NCI-H2029 (cell line): ENCODE measurements around the gene DAB1.

Experiments
- DNase-seq: peaks from one replicate; lab custom pipeline; 2025; lab: John Stamatoyannopoulos, UW

Gene DAB1

DNA sequence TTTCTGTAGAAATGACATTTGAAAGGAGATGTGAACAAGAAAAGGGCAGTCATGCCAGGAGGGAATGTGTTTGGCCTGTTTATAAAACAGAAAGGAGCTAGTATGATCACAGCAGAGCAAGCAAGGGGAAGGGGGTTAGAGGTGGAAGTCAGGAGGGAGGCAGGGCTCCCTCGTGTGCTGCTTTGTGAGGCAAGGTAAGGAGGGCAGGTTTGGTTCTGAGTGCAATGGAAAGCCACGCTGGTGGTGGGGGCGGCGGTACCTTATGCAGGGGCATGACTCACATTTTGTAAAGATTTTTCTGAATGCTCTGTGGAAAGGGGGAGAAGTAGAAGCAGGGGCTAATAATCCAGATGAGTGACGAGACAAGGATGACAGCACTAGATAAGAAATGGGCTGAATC, 260.5 kb downstream of the DAB1 start:
- DNase-seq: no peak

DNA sequence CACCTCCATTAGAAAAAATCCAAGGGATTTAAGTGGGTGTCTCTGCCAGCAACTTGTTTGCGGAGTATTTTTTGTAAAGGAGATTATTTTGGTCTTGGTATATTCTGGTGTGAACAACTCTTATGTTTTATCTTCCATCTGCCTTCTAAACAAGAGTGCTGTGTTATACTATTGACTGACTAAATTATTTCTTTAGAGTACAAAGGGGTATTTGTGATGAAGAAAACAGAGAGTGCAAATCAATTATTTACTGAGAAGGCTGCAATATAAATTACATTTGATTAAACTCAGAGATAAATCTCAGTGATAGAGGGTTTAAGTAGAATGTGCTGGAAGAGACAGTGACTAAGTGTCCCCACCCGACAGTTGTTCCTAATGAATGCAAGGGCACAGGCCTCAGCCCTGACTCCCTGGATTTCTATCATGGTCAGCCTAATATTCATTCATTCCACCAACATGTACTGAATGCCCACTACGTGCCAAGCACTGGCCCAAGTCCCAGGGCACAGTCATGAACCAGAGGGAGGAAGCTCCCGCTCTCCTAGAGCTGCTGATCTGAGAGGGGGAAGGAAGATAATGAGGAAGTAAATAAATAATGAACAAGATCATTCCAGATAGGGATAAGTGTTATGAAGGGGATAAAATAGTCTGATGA, 261.1 kb downstream of the DAB1 start:
- DNase-seq: no peak

DNA sequence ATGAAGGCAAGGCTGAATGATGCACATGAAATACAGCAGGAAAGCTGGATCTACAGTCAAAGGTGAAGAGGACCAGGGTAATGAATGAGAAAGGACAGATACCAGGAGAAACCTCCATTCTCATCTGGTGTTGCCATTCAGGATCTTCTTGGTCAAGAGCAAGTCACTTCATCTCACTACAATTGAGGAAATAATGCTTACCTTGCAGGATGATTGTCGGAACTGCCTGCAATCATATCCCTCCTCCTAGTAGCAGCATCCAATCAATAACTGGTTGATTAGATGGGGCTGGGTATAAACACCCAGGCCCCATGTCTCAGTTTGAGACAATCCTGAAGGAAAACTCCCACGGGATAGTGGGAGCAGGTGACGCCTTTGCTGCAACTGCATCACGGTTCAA, 263.3 kb downstream of the DAB1 start:
- DNase-seq: no peak

DNA sequence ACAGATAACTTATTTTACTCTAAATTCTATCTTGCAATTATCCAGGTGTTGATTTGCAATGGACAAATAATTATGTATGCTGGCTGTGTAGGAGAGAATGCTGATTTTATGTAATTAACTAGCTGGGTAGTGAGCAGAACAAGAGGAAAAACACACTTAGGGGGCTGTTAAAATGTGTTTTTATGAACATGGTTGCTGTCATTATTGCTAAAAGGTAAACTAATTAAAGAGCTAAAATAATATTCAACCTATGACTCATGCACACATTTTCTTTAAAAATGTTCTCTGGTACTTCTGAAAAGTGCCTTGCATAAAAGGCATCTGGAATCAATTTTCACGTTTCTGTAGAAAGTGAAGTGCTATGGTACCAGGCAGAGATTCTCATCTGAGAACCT, 265.3 kb downstream of the DAB1 start:
- no peak for DNase-seq

DNA sequence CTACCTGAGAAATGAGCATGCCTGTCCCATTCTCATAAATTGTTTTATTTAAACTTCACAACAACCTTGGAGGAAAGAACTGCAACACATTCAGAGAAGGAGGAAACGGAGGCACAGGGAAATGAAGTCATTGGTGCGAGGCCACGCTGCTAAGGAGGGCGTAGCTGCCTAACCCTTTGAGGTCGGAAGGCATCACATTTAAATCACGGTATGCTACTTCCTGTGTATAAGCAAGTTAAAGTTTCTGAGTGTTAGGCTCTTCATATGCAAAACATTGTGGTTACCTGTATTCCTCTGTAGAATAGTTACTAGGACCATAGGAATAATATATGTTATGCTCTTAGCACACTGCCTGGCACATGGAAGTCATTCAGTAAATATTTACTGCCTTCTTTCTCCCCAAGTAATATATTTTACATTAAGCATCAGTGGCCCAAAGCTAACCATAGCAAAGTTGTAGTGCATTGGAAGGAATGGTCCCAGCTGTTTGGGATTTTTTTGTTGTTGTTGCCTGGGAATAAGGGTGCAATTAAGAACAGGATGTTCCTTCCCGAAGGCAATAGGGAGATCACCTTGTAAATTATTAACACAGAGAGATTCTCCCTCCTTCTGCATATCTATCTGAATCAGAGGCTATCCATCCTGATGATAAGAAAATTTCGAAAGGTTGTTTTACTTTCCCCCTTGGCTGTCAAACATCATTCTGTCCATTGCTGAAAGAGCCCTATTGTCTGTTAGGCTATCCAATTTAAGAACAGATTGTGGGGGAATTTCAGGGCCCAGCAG, 265.8 kb downstream of the DAB1 start:
- no peak for DNase-seq

DNA sequence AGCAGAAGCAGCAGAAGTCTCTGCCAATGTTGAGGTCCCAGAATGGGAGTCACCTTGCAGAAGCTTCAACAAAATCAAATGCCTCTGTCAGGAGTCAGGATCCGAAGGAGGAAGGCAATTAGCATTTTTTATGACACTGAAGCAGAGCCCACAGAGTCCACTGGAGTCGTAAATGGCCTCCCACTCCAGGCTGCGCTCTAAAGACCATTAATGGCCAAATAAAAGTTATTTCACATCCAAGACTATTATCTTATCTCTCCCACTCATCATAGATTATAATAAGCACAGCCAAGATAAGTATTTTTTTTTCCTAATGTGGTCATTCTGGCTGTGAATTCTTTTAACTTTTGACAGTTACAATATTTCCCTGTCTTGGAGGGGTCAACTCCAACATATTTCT, 267.0 kb downstream of the DAB1 start:
- DNase-seq: no peak

DNA sequence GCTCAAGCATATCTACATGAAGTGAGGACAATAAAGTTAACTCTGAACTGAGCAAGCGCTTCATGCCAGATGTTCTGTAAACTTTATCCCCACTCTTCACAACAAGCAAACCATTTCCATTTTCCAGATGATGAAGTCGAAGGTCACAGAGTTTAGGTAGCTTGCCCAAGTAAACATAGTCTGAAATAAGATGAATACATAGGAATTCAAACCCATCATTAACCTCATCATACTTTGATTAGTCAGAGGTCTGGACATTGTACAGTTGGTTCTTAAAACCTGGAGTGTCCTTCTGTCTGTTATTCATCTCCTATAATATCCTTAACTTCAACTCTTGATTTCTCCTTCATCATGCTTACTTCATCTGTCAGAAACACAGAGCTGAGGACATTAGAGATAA, 277.8 kb downstream of the DAB1 start:
- no peak for DNase-seq

DNA sequence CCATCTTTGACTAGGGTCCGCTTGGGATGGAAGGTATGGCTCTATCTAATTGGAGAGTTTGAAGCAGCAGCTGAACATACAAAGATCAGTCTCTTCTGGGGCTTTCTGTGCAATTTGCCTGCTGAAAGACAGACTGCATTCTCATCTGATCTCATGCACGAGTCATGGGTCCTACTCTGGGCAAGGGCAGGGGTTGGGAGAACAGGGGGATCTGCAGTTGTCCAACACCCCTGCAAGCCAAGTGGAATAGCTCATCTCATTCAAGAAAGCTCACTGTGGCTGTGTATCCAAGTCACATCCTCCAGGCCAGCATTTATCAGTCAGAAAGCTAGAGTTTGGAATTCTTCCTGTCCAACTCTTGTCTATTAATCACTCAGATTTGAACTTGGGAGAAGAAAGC, 280.9 kb downstream of the DAB1 start:
- DNase-seq: no peak

DNA sequence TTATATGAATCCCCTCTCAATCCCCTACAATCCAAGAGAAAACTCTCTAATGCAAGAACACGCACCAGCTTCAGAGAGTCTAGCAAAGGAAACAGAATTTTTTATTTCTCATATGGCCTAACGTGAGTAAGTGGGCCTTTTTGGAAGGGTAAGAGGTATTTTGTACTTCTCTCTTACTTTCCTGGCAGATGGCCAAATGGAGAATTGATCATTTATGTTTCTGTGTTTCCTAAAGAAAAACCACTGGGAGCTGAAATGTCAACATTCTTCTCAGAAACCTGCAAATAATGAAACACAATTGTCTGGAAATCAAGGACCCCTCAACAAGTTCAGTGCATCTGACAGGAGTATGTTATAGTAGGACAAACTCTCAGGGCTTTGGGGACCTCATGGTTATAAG, 281.7 kb downstream of the DAB1 start:
- no peak for DNase-seq

DNA sequence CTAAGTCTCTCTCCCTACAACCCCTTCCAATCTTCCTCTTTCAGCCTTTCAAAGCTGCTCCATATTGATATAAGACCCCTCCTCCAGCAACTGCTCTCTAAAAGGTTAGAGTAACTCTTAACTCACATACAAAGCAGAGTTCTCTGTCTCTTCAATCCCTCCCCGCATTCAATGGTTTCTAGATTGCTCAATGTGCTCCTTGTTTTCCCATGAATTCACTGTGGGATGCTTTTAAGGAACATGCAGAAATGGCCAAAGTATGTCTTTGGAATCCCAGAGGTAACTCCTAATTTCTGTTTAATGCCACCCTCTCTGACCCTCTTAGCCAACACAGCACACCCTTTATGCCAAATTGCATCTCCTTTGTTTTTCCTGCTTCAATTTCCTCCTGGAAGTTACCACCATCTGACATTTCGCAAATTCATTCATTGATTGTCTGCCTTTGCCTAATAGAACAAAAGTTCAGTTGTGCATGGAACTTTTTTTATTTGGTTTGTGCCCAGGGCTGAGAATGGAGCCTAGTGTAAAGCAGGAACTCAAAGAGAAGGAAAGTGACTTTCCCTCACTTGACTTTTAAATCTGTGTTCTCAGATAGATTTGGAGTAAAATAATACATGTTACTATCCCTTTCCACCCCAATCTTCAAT, 285.3 kb downstream of the DAB1 start:
- no peak for DNase-seq

DNA sequence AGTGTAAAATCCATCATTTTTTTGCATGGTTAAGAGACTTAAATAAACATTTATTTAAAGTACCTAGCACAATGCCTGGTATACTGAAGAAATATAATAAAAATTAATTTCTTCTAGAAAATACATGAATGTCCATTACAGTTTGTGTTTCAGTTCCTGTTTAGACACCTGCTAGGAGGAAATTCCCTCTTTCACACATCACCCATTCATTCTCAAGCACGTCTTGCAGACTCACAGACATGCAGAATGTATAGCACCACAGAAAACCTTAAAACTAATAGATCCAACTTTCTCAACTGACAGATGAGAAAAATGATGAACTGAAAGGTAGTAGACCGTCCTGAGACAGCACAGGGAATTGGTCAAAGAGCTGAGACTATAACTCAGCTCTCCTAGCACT, 285.9 kb downstream of the DAB1 start:
- no peak for DNase-seq

DNA sequence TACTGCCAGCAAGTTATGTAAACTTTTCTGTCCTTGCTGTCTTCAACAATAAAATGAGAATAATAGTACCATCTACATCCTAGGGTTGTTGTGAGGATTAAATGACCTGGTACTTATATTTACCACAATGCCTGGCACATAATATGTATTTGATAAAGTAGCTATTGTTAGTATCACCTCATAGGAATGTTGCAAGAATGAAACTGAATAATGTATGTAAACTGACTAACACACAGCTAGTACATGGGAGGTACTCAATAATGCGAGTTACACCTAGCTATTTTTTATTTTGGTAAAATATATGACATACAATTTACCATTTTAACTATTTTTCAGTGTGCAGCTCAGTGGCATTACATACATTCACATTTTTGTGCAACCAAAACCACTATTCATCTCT, 289.1 kb downstream of the DAB1 start:
- DNase-seq: no peak

DNA sequence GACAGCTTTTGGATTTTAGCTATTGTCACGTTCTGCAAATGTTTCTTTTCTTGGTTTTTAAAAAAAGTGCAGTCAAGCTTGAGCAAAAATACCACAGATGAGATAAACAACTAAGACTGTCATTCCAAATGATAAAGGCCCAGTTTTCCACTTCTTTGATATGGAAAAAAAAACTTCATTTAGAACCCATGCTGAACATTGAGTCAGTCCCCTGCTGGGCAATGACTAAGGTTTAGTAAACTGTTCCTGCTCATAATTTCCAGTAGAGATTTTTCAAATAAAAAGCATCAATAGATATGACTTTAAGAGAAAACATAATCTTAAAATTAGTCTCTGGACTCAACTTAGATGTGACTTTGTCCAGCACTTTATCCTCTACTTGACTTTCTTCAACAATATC, 290.2 kb downstream of the DAB1 start:
- no peak for DNase-seq

DNA sequence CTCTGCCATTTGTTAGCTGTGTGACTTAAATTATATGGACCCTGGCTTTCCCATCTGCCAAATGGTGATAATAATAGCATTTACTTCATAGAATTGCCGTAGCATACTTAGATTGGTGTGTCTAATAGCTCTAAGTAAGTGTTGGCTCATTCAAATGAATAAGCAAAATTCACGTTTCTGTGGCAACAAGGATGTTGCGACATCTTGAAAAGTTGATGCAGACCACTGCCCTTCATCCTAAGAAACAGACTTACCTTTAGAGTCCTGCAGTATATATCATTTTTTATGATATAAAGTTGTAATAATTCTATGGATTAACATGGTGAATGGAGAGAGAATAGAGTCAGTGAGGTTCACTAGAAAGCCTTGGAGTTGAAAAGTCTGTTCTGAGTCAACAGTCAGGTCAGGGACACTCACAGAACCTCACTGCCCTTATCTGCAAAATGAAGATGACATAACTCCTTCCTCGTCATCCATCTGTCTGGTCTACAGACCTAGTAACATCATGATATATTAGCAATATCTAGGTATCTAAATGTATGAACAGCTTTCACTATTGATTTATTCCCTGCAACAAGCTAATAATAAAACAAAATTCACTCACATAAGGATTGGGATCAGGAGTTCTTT, 290.8 kb downstream of the DAB1 start:
- DNase-seq: no peak

DNA sequence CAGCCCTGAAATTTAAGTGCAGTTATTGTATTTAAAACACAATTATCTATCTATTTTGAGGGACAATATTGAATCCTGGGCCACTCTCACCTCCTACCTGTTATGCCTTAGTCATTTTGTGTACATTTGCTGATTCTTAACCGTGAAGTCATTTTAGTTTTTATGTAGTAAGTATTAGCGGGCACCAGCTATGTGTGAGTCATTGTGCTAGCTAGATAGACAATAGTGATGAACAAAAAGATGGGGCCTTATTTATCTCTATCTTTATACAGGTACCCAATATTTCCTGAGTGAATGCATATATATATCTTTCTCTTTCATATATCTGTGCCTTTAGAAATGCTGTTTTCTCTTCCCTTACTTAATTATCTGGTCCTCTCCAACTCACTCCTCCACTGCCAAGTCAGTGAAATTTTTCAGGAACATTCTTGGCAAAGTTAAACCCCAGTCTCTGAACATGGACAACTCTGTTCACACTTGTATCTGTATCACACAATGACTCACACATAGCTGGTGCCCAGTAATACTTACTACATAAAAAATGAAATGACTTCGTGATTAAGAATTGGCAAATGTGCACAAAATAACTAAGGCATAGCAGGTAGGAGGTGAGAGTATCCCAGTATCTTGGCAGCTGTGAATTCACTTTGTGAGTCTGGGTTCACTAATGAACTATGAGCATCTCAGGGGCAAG, 292.0 kb downstream of the DAB1 start:
- DNase-seq: no peak

DNA sequence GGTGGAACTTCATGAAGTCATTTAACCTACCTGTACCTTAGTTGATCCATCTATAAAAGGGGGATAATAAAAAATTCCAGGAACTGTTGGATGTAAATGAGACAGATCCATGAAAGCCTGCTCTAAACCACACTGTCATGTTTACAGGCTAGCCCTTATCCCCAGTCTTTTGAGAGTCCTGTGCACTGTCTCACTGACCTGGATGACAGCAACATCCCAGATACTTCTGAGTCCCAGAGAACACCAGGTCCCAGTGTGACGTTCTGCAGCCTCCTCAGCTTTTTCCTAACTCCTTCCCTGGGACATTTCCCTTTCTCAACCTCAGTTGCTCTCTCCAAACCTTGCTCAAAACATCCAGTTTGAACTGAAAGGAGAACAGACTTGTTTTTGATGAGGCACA, 292.6 kb downstream of the DAB1 start:
- DNase-seq: no peak

DNA sequence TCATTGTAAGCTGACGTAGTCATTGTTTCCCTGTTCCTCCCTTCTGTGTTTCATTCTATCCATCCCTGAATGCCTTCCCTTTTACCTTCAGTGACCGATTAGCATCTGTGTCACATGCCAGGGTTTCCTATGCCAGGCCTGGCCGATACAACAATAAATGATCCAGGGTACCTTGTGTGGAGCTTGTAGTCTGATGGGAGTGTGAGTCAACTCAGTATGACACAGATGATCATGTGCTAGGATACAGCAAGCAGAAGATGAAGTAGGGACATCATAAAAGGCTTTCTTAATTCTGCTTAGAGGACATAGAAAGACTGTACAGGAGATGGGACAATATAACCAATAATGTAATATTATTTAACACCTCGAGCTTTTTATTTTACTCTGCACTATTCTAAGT, 294.0 kb downstream of the DAB1 start:
- no peak for DNase-seq

DNA sequence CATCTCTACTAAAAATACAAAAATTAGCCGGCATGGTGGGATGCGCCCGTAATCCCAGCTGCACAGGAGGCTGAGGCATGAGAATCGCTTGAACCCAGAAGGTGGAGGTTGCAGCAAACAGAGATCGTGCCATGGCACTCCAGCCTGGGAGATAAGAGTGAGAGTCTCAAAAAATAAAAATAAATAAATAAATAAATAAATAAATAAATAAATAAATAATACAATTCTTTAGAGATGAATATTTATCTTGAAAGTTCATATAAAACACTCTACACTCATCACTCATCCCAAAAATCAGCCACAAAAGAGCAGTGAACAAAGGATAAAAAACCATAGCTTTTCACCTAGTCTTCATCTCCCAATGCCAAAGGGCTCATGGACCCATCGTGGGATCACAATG, 295.9 kb downstream of the DAB1 start:
- DNase-seq: no peak

DNA sequence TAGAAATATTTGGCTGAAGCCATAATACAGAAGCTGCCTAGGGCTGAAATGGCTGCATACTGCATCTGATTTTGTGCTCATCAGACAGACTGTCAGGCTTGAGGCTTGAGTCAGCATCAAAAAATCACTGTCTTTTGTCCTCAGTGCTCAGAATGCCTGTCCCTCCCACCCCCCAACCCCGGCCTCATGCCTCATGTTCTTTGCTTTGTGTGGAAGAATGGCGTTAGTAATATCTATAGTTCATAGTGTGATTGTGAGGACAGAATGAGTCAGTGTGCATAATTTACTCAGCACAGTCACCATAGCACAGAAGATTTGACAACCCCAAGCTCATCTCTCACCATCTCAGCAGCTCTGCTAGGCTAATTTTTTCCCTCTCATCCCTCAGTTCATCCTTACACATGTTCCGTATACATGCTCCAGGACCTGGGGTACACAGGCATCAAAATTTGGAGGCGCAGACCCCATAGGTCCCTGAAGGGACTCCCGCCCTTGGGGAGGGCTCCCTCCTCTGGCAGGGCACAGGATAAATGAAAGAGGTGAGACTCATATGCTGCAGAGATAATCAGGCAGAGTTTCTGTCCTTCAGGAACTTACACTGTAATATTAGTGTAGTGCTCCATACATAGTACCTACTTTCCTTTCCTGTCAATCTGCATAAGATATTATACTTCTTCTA, 299.0 kb downstream of the DAB1 start:
- no peak for DNase-seq

DNA sequence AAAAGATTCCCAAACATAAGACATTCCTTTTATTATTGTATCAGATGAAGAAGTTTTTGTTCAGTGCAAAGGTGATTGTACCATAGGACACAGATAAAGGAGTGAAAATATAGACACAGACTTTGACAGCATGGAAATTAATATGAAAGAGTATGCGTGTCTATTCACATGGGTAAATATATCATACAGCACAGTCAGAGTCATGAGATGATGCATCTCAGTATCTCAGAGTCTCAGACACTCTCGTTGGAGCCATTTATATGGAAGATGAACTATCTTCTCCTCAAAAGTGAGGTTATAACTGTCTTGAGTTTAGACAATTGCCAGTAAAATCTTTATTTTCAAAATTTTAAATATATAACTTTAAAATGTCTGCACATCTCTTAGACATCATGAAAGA, 299.7 kb downstream of the DAB1 start:
- DNase-seq: no peak

DNA sequence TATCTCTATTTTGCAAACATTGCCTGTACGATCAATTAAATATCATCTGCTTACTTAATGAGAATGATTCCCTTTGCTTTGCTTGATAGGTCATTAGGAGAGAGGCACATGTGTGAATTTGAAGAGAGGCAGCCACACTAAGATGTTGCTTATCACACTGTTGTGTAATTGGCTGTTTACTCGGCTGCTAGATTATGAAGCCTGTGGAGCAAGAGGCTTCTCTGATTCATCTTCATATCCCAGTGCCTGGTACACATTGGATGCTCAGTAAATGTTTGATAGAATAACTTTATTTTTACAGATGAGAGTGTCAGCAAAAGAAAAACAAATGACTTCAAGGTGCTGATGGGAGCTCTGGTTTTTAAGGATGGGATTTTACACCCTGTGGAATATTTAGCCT, 301.8 kb downstream of the DAB1 start:
- no peak for DNase-seq
